ENCODE measurements around the gene ITPRID2. TPM values are rescaled to one million over a fixed set of nuclear protein-coding genes. Genes with fewer than 3 reads are reported as not detected.
"Not testable (repeated sequence)": the region's sequence is repeated elsewhere in the genome, so short reads cannot be mapped to it uniquely, and the experiment has no call there.

Gene ITPRID2
- total and polyA plus RNA-seq, 2 of the 13 experiments (the other 11 are each of a cell fraction or from before 2014, with no cell fraction given) = 44.8 to 62.3 TPM

- Histone ChIP-seq H2AFZ (ENCODE audit: low read length) (peak overlapping the region; percentile 65), H4K20me1 (ENCODE audit: insufficient read depth, low read length) (no peaks in the 10 kb centered on the region), H3K4me3 (replicated peaks in 1 of 3; ENCODE audit: insufficient read depth in 1 of 3, low read depth in 2 of 3, low read length in 3 of 3) (peak overlapping the region; percentile 52 to 58 (median 53); a peak in 5 of 6 replicates), H3K4me1 (ENCODE audit: insufficient read depth, low read length) (peaks cover 40% of the 10 kb centered on the region), H3K36me3 (replicated peaks in 1 of 2; ENCODE audit: control insufficient read depth in 1 of 2, insufficient read depth in 2 of 2, low read length in 2 of 2) (no peaks in the 10 kb centered on the region), H3K79me2 (ENCODE audit: insufficient read depth, low read length) (no peaks in the 10 kb centered on the region), H3K9ac (ENCODE audit: insufficient read depth, low read depth, low read length) (no peak overlapping the region; the same call in 1 of the 2 replicates), H3K9me3 (ENCODE audit: low read length) (no peaks in the 10 kb centered on the region), H3K27ac (ENCODE audit: extremely low read length, insufficient read depth, low read length) (peak overlapping the region; percentile 16), H3K27me3 (ENCODE audit: control insufficient read depth in 1 of 2, insufficient read depth in 2 of 2, low read length in 2 of 2) (no peaks in the 10 kb centered on the region; a peak in 1 of 5 replicates), H3K4me2 (ENCODE audit: low read depth, low read length) (peak overlapping the region; percentile 61)
- BruUV-seq (replicated peaks) = no TSS peak
- FAIRE-seq (no peak), ATAC-seq (no peak), DNase-seq (ENCODE audit: low spot score) (no peak)
- TF ChIP-seq SALL2 (CRISPR knock-in tag; IDR thresholded peaks at IDR 0.05) = no peak
- TF ChIP-seq ZZZ3 (CRISPR knock-in tag; IDR thresholded peaks at IDR 0.05; ENCODE audit: borderline replicate concordance) = no peak
- TF ChIP-seq ONECUT2 (CRISPR knock-in tag; IDR thresholded peaks at IDR 0.05) = no peak
- TF ChIP-seq GABPA (IDR thresholded peaks at IDR 0.05; ENCODE audit: low read depth, low read length) = no peak
- TF ChIP-seq GABPA (CRISPR knock-in tag; IDR thresholded peaks at IDR 0.05; ENCODE audit: low read depth) = no peak
- no peak for TF ChIP-seq ZNF432 (CRISPR knock-in tag; IDR thresholded peaks at IDR 0.05; ENCODE audit: borderline replicate concordance)
- no peak for TF ChIP-seq ATF5 (CRISPR knock-in tag; IDR thresholded peaks at IDR 0.05; ENCODE audit: low read depth)
- no peak for TF ChIP-seq RARG (CRISPR knock-in tag; IDR thresholded peaks at IDR 0.05; ENCODE audit: low read depth)
- no peak for TF ChIP-seq ARNT2 (CRISPR knock-in tag; IDR thresholded peaks at IDR 0.05; ENCODE audit: low read depth)
- TF ChIP-seq ZNF30 (CRISPR knock-in tag; IDR thresholded peaks at IDR 0.05) = no peak
- TF ChIP-seq SNRNP70 (IDR thresholded peaks at IDR 0.05; ENCODE audit: low read depth, low read length) = no peak
- TF ChIP-seq JUND (CRISPR knock-in tag; IDR thresholded peaks at IDR 0.05) = no peak
- no peak for TF ChIP-seq BHLHE40 (IDR thresholded peaks at IDR 0.05; ENCODE audit: low read length)
- no peak for TF ChIP-seq CAMTA2 (CRISPR knock-in tag; IDR thresholded peaks at IDR 0.05; ENCODE audit: borderline replicate concordance)
- TF ChIP-seq GPN1 (CRISPR knock-in tag; IDR thresholded peaks at IDR 0.05; ENCODE audit: borderline replicate concordance) = no peak
- no peak for TF ChIP-seq KAT8 (CRISPR knock-in tag; IDR thresholded peaks at IDR 0.05)
- WGBS (ENCODE audit: low lambda C conversion rate) = 3% methylated on average over 1 of the region's 1 CpG
- ChIA-PET CTCF (ENCODE audit: low intra/inter-chr PET ratio, low total read pairs) (interaction anchor here (0.8 to 2.8 kb wide), 2 partner anchors 51 to 212 kb away, joined by 3 to 19 read pairs; no protein-coding TSS in a partner anchor), POLR2A (no interaction called here)
- intact Hi-C loops (cut with micrococcal nuclease; ENCODE audit: unreplicated experiment) = loop anchor here (2.0 to 10.0 kb wide), 2 partner anchors 64 to 120 kb away; partner anchors contain the start of gene ITPRID2
- in situ Hi-C loops (cut with HindIII; ENCODE audit: extremely low pct_ligation_motif_present, low pct_unique_long_range_greater_than_20kb) = no loop called here
Measured at GRCh38 chr2:181955010-181955409, 63.5 kb downstream of the ITPRID2 start.

GRCh38 chr2:181955866-181956265 is 64.3 kb downstream of the ITPRID2 start:
- in situ Hi-C loops (cut with HindIII; ENCODE audit: extremely low pct_ligation_motif_present, low pct_unique_long_range_greater_than_20kb); H3K36me3 ChIP-seq (replicated peaks in 1 of 2; ENCODE audit: control insufficient read depth in 1 of 2, insufficient read depth in 2 of 2, low read length in 2 of 2); H2AFZ ChIP-seq (ENCODE audit: low read length); POLR2A ChIA-PET; BruUV-seq (replicated peaks); H3K9ac ChIP-seq (ENCODE audit: insufficient read depth, low read depth, low read length); H3K27ac ChIP-seq (ENCODE audit: extremely low read length, insufficient read depth, low read length); DNase-seq (ENCODE audit: low spot score); H3K4me3 ChIP-seq (replicated peaks in 1 of 3; ENCODE audit: insufficient read depth in 1 of 3, low read depth in 2 of 3, low read length in 3 of 3); H3K9me3 ChIP-seq (ENCODE audit: low read length); FAIRE-seq; H3K27me3 ChIP-seq (ENCODE audit: control insufficient read depth in 1 of 2, insufficient read depth in 2 of 2, low read length in 2 of 2); H4K20me1 ChIP-seq (ENCODE audit: insufficient read depth, low read length); H3K79me2 ChIP-seq (ENCODE audit: insufficient read depth, low read length); CTCF ChIA-PET (ENCODE audit: low intra/inter-chr PET ratio, low total read pairs); H3K4me2 ChIP-seq (ENCODE audit: low read depth, low read length); ATAC-seq: not testable (repeated sequence)
- WGBS (ENCODE audit: low lambda C conversion rate) = 74% methylated on average over 3 of the region's 3 CpGs
- H3K4me1 ChIP-seq (ENCODE audit: insufficient read depth, low read length) = peaks cover 40% of the 10 kb centered on the region
- intact Hi-C loops (cut with micrococcal nuclease; ENCODE audit: unreplicated experiment) = loop anchor here (2.0 to 10.0 kb wide), 2 partner anchors 65 to 119 kb away; partner anchors contain the start of gene ITPRID2
